GM23338 (cell line): Measurements from ENCODE around the gene COL9A1. TPM values are rescaled to one million over a fixed set of nuclear protein-coding genes. Genes with fewer than 3 reads are reported as not detected.

Experiments used
- ATAC-seq: fragments of 200-7000 bp; cut with Tn5 transposase; 3 replicates; pipeline ENCODE4 v1.9.1; 2020
- DNase-seq: peaks from one replicate; pipeline ENCODE4 v3.0.0-alpha.2; 2015; ENCODE audit warnings: low spot score
- H2AFZ ChIP-seq: fragments of 200-600 bp; sonication (generic); 2 replicates; pipeline ENCODE4 v1.8.0; 2016; ENCODE audit warnings: antibody characterized with exemption, mild to moderate bottlenecking, moderate library complexity
- H3F3A ChIP-seq: fragments of 200-600 bp; sonication (generic); replicated peaks from 2 replicates; pipeline ENCODE4 v1.8.0; 2017; ENCODE audit warnings: antibody characterized with exemption, mixed run types, low read depth
- H3K27ac ChIP-seq: fragments of 200-600 bp; sonication (generic); 2 replicates; pipeline ENCODE4 v1.6.1; 2016; ENCODE audit warnings: low read depth
- H3K27me3 ChIP-seq: fragments of 200-600 bp; sonication (generic); 2 replicates; pipeline ENCODE4 v1.8.0; 2016; ENCODE audit warnings: mild to moderate bottlenecking, mixed run types, moderate library complexity; ENCODE audit not compliant: insufficient read depth
- H3K36me3 ChIP-seq: fragments of 200-600 bp; sonication (generic); 2 replicates; pipeline ENCODE4 v1.8.0; 2016; ENCODE audit warnings: mild to moderate bottlenecking; ENCODE audit not compliant: insufficient read depth
- H3K4me1 ChIP-seq: fragments of 200-600 bp; sonication (generic); 2 replicates; pipeline ENCODE4 v1.8.0; 2016; ENCODE audit warnings: mild to moderate bottlenecking, moderate library complexity; ENCODE audit not compliant: insufficient read depth
- H3K4me2 ChIP-seq: fragments of 200-600 bp; sonication (generic); 2 replicates; pipeline ENCODE4 v1.7.1; 2017; ENCODE audit warnings: mixed run types
- H3K4me3 ChIP-seq: fragments of 200-600 bp; sonication (generic); 2 replicates; pipeline ENCODE4 v1.6.1; 2016; ENCODE audit warnings: mixed run types
- H3K79me2 ChIP-seq: fragments of 200-600 bp; sonication (generic); replicated peaks from 2 replicates; pipeline ENCODE4 v1.8.0; 2017; ENCODE audit warnings: mild to moderate bottlenecking; ENCODE audit not compliant: insufficient read depth
- H3K9me2 ChIP-seq: fragments of 200-600 bp; sonication (generic); 2 replicates; pipeline ENCODE4 v1.8.0; 2017; ENCODE audit not compliant: insufficient read depth
- H4K20me1 ChIP-seq: fragments of 200-600 bp; sonication (generic); replicated peaks from 2 replicates; pipeline ENCODE4 v1.8.0; 2017; ENCODE audit warnings: mild to moderate bottlenecking; ENCODE audit not compliant: insufficient read depth
- H3K27ac Mint-ChIP-seq: 2 replicates; pipeline ENCODE4 v1.8.0; 2020; ENCODE audit warnings: inconsistent platforms, mild to moderate bottlenecking, moderate library complexity, mixed read lengths
- H3K27me3 Mint-ChIP-seq: 3 replicates; pipeline ENCODE4 v1.8.0; 2022; ENCODE audit warnings: low read depth, mild to moderate bottlenecking, moderate library complexity, mixed read lengths, inconsistent platforms; ENCODE audit not compliant: insufficient read depth, poor library complexity
- H3K36me3 Mint-ChIP-seq: 3 replicates; pipeline ENCODE4 v1.8.0; 2021; ENCODE audit warnings: low read depth, mild to moderate bottlenecking, inconsistent platforms, moderate library complexity, mixed read lengths
- H3K4me1 Mint-ChIP-seq: 3 replicates; pipeline ENCODE4 v1.8.0; 2020; ENCODE audit warnings: mild to moderate bottlenecking, inconsistent platforms, mixed read lengths
- H3K4me3 Mint-ChIP-seq: 3 replicates; pipeline ENCODE4 v1.8.0; 2021; ENCODE audit warnings: moderate library complexity, mild to moderate bottlenecking, inconsistent platforms, mixed read lengths
- H3K9me3 Mint-ChIP-seq: 3 replicates; pipeline ENCODE4 v1.8.0; 2020; ENCODE audit warnings: moderate library complexity, mild to moderate bottlenecking, inconsistent platforms, mixed read lengths
- CREB1 ChIP-seq: fragments of 250-450 bp; sonication (Bioruptor Pico); IDR thresholded peaks from 2 replicates; pipeline ENCODE4 v1.5.0; 2020; ENCODE audit warnings: low read depth, mild to moderate bottlenecking, moderate library complexity
- EZH2 ChIP-seq: fragments of 200-600 bp; sonication (generic); IDR thresholded peaks from one replicate; pipeline ENCODE4 v1.8.0; 2017; ENCODE audit warnings: antibody characterized with exemption, mild to moderate bottlenecking, low read depth; ENCODE audit not compliant: unreplicated experiment
- EZH2phosphoT487 ChIP-seq: fragments of 200-600 bp; sonication (generic); IDR thresholded peaks from one replicate; pipeline ENCODE4 v1.8.1; 2018; ENCODE audit warnings: antibody characterized with exemption; ENCODE audit not compliant: unreplicated experiment
- JUNB ChIP-seq: IDR thresholded peaks from one replicate; pipeline ENCODE4 v1.6.1; 2016; ENCODE audit warnings: antibody characterized with exemption; ENCODE audit not compliant: unreplicated experiment
- NANOG ChIP-seq: IDR thresholded peaks from 2 replicates; pipeline ENCODE4 v1.6.1; 2016; ENCODE audit warnings: antibody characterized with exemption, borderline replicate concordance
- POLR2AphosphoS5 ChIP-seq: IDR thresholded peaks from 2 replicates; pipeline ENCODE4 v1.6.1; 2016; ENCODE audit warnings: antibody characterized with exemption, low read depth
- STAT1 ChIP-seq: IDR thresholded peaks from one replicate; pipeline ENCODE4 v1.6.1; 2016; ENCODE audit warnings: antibody characterized with exemption; ENCODE audit not compliant: unreplicated experiment
- ZNF114 ChIP-seq: fragments of 250-450 bp; sonication (Bioruptor Pico); IDR thresholded peaks from 2 replicates; pipeline ENCODE4 v1.5.0; 2020; ENCODE audit warnings: mild to moderate bottlenecking, moderate library complexity
- ZNF331 ChIP-seq: fragments of 250-450 bp; sonication (Bioruptor Pico); IDR thresholded peaks from 2 replicates; pipeline ENCODE4 v1.5.0; 2020; ENCODE audit warnings: low read depth, mild to moderate bottlenecking, moderate library complexity
- polyA plus RNA-seq: library from polyadenylated mRNA; unstranded; fragments of >200 nt; fragmentation: Nextera tagmentation; extraction: Ambion mirVana; gene quantifications from 2 replicates; pipeline ENCODE4 v1.2.1, GENCODE V29; 2016
- total RNA-seq: library from RNA; depleted of rRNA; stranded (reverse); fragments of >200 nt; shearing (Covaris generic); gene quantifications from 2 replicates; pipeline ENCODE4 v1.2.3, GENCODE V29; 2014
- TF ChIP-seq, protein P1 (sequence below), 2 experiments: fragments of 200-600 bp in 1 of 2; sonication (generic) in 1 of 2; conservative IDR thresholded peaks; 2 replicates each; pipeline versions ENCODE4 v1.5.1 to v1.6.1; 2016 to 2017; ENCODE audit warnings: antibody characterized with exemption in 2 of 2, low read depth in 2 of 2, mild to moderate bottlenecking in 2 of 2, moderate library complexity in 1 of 2
- TF ChIP-seq, protein P2 (sequence below): IDR thresholded peaks from one replicate; pipeline ENCODE4 v1.6.1; 2018; ENCODE audit warnings: antibody characterized with exemption; ENCODE audit not compliant: unreplicated experiment
- TF ChIP-seq, protein P3 (sequence below): fragments of 250-450 bp; sonication (Bioruptor Pico); IDR thresholded peaks from 2 replicates; pipeline ENCODE4 v1.5.0; 2020; ENCODE audit warnings: mild to moderate bottlenecking, moderate library complexity
- TF ChIP-seq, protein P4 (sequence below): IDR thresholded peaks from 2 replicates; pipeline ENCODE4 v1.6.1; 2016; ENCODE audit warnings: antibody characterized with exemption

The COL9A1 gene
- total and polyA plus RNA-seq, 2 experiments from 2014 or later = 16.0 to 20.3 TPM

DNA sequence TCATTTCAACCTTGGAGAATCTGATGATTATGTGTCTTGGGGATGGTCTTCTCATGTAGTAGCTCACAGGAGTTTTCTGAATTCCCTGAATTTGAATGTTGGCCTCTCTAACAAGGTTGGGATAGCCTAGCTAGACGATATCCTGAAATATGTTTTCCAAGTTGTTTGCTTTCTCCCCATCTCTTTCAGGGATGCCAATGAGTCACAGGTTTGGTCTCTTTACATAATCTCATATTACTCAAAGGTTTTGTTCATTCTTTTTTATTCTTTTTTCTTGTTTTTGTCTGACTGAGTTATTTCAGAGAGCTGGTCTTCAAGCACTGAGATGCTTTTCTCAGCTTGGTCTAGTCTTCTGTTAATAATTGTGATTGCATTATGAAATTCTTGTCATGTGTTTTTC lies 42.7 kb upstream of the COL9A1 start:
- Histone ChIP-seq H3K27me3 (no peaks in the 10 kb centered on the region), H4K20me1 (no peaks in the 10 kb centered on the region), H3K4me3 (no peak overlapping the region), H3K79me2 (no peaks in the 10 kb centered on the region), H3K27ac (no peak overlapping the region), H2AFZ (no peak overlapping the region), H3K4me1 (peaks cover 5% of the 10 kb centered on the region), H3K36me3 (no peaks in the 10 kb centered on the region), H3K4me2 (no peak overlapping the region), H3F3A (no peaks in the 10 kb centered on the region), H3K9me2 (no peaks in the 10 kb centered on the region)
- ATAC-seq (no peak), DNase-seq (no peak)
- H3K27me3 Mint-ChIP-seq = no peaks in the 10 kb centered on the region
- H3K4me1 Mint-ChIP-seq = no peaks in the 10 kb centered on the region
- H3K9me3 Mint-ChIP-seq = no peaks in the 10 kb centered on the region
- H3K36me3 Mint-ChIP-seq = no peaks in the 10 kb centered on the region
- H3K27ac Mint-ChIP-seq = no peak overlapping the region
- no peak for TF ChIP-seq NANOG
- TF ChIP-seq ZNF114 (CRISPR knock-in tag) = no peak
- TF ChIP-seq, protein P1, sequence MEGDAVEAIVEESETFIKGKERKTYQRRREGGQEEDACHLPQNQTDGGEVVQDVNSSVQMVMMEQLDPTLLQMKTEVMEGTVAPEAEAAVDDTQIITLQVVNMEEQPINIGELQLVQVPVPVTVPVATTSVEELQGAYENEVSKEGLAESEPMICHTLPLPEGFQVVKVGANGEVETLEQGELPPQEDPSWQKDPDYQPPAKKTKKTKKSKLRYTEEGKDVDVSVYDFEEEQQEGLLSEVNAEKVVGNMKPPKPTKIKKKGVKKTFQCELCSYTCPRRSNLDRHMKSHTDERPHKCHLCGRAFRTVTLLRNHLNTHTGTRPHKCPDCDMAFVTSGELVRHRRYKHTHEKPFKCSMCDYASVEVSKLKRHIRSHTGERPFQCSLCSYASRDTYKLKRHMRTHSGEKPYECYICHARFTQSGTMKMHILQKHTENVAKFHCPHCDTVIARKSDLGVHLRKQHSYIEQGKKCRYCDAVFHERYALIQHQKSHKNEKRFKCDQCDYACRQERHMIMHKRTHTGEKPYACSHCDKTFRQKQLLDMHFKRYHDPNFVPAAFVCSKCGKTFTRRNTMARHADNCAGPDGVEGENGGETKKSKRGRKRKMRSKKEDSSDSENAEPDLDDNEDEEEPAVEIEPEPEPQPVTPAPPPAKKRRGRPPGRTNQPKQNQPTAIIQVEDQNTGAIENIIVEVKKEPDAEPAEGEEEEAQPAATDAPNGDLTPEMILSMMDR (conservative IDR thresholded peaks at IDR 0.05; ENCODE audit: low read depth in 2 of 2) = no peak
- no peak for TF ChIP-seq EZH2phosphoT487
- TF ChIP-seq, protein P2, sequence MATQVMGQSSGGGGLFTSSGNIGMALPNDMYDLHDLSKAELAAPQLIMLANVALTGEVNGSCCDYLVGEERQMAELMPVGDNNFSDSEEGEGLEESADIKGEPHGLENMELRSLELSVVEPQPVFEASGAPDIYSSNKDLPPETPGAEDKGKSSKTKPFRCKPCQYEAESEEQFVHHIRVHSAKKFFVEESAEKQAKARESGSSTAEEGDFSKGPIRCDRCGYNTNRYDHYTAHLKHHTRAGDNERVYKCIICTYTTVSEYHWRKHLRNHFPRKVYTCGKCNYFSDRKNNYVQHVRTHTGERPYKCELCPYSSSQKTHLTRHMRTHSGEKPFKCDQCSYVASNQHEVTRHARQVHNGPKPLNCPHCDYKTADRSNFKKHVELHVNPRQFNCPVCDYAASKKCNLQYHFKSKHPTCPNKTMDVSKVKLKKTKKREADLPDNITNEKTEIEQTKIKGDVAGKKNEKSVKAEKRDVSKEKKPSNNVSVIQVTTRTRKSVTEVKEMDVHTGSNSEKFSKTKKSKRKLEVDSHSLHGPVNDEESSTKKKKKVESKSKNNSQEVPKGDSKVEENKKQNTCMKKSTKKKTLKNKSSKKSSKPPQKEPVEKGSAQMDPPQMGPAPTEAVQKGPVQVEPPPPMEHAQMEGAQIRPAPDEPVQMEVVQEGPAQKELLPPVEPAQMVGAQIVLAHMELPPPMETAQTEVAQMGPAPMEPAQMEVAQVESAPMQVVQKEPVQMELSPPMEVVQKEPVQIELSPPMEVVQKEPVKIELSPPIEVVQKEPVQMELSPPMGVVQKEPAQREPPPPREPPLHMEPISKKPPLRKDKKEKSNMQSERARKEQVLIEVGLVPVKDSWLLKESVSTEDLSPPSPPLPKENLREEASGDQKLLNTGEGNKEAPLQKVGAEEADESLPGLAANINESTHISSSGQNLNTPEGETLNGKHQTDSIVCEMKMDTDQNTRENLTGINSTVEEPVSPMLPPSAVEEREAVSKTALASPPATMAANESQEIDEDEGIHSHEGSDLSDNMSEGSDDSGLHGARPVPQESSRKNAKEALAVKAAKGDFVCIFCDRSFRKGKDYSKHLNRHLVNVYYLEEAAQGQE = no peak
- TF ChIP-seq, protein P3, sequence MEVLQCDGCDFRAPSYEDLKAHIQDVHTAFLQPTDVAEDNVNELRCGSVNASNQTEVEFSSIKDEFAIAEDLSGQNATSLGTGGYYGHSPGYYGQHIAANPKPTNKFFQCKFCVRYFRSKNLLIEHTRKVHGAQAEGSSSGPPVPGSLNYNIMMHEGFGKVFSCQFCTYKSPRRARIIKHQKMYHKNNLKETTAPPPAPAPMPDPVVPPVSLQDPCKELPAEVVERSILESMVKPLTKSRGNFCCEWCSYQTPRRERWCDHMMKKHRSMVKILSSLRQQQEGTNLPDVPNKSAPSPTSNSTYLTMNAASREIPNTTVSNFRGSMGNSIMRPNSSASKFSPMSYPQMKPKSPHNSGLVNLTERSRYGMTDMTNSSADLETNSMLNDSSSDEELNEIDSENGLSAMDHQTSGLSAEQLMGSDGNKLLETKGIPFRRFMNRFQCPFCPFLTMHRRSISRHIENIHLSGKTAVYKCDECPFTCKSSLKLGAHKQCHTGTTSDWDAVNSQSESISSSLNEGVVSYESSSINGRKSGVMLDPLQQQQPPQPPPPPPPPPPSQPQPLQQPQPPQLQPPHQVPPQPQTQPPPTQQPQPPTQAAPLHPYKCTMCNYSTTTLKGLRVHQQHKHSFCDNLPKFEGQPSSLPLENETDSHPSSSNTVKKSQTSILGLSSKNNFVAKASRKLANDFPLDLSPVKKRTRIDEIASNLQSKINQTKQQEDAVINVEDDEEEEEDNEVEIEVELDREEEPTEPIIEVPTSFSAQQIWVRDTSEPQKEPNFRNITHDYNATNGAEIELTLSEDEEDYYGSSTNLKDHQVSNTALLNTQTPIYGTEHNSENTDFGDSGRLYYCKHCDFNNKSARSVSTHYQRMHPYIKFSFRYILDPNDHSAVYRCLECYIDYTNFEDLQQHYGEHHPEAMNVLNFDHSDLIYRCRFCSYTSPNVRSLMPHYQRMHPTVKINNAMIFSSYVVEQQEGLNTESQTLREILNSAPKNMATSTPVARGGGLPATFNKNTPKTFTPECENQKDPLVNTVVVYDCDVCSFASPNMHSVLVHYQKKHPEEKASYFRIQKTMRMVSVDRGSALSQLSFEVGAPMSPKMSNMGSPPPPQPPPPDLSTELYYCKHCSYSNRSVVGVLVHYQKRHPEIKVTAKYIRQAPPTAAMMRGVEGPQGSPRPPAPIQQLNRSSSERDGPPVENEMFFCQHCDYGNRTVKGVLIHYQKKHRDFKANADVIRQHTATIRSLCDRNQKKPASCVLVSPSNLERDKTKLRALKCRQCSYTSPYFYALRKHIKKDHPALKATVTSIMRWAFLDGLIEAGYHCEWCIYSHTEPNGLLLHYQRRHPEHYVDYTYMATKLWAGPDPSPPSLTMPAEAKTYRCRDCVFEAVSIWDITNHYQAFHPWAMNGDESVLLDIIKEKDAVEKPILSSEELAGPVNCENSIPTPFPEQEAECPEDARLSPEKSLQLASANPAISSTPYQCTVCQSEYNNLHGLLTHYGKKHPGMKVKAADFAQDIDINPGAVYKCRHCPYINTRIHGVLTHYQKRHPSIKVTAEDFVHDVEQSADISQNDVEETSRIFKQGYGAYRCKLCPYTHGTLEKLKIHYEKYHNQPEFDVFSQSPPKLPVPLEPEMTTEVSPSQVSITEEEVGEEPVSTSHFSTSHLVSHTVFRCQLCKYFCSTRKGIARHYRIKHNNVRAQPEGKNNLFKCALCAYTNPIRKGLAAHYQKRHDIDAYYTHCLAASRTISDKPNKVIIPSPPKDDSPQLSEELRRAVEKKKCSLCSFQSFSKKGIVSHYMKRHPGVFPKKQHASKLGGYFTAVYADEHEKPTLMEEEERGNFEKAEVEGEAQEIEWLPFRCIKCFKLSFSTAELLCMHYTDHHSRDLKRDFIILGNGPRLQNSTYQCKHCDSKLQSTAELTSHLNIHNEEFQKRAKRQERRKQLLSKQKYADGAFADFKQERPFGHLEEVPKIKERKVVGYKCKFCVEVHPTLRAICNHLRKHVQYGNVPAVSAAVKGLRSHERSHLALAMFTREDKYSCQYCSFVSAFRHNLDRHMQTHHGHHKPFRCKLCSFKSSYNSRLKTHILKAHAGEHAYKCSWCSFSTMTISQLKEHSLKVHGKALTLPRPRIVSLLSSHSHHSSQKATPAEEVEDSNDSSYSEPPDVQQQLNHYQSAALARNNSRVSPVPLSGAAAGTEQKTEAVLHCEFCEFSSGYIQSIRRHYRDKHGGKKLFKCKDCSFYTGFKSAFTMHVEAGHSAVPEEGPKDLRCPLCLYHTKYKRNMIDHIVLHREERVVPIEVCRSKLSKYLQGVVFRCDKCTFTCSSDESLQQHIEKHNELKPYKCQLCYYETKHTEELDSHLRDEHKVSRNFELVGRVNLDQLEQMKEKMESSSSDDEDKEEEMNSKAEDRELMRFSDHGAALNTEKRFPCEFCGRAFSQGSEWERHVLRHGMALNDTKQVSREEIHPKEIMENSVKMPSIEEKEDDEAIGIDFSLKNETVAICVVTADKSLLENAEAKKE (CRISPR knock-in tag) = no peak
- TF ChIP-seq JUNB = no peak
- TF ChIP-seq CREB1 = no peak
- TF ChIP-seq, protein P4, sequence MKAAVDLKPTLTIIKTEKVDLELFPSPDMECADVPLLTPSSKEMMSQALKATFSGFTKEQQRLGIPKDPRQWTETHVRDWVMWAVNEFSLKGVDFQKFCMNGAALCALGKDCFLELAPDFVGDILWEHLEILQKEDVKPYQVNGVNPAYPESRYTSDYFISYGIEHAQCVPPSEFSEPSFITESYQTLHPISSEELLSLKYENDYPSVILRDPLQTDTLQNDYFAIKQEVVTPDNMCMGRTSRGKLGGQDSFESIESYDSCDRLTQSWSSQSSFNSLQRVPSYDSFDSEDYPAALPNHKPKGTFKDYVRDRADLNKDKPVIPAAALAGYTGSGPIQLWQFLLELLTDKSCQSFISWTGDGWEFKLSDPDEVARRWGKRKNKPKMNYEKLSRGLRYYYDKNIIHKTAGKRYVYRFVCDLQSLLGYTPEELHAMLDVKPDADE = no peak
- no peak for TF ChIP-seq ZNF331 (CRISPR knock-in tag)
- no peak for TF ChIP-seq STAT1
- TF ChIP-seq POLR2AphosphoS5 = no peak
- no peak for TF ChIP-seq EZH2
- H3K4me3 Mint-ChIP-seq = no peak overlapping the region
